ENCODE measurements around the gene UGT2B10. TPM values are rescaled to one million over a fixed set of nuclear protein-coding genes. Genes with fewer than 3 reads are reported as not detected.

Gene UGT2B10
- total RNA-seq, 1 experiment from 2014 or later, result 0.27 TPM

DNA sequence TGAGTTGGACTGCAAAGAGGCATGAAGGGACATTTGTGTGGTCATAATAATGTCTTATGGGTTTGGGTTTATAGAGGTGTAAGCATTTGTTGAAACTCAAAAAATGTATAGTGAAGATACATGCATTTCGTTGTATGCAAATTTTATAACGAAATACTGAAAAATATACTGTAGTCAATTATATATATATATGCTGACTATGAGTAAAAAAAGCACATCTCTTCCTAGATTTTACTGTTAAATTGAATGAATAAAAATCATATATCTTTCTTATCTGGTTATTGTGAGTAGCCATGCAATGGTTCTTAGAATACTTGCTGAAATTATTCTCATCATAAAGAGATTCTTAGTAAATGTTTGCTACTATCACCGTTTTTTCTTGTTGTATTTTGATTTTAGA is 34.5 kb downstream of the UGT2B10 start:
- Histone ChIP-seq H3K4me3 (replicated peaks in 1 of 2; ENCODE audit: low read depth in 1 of 2, low read length in 2 of 2) (no peak overlapping the region), H3K36me3 (ENCODE audit: control insufficient read depth in 1 of 2, insufficient read depth in 2 of 2, low read length in 2 of 2) (no peaks in the 10 kb centered on the region), H3K9me3 (ENCODE audit: control insufficient read depth in 1 of 2, insufficient read depth in 1 of 2, low read depth in 1 of 2, low read length in 2 of 2) (no peaks in the 10 kb centered on the region; a peak in 1 of 4 replicates), H3K27me3 (ENCODE audit: insufficient read depth, low read length) (no peaks in the 10 kb centered on the region), H3K4me1 (ENCODE audit: control insufficient read depth in 1 of 2, insufficient read depth in 2 of 2, low read length in 2 of 2) (no peaks in the 10 kb centered on the region), H3K9me2 (ENCODE audit: insufficient read depth) (no peaks in the 10 kb centered on the region), H4K20me1 (ENCODE audit: insufficient read depth) (no peaks in the 10 kb centered on the region), H3K9ac (ENCODE audit: low read length) (no peak overlapping the region), H2AFZ (ENCODE audit: low read depth, low read length, poor library complexity, severe bottlenecking) (no peak overlapping the region), H3K27ac (ENCODE audit: low read depth, low read length) (no peak overlapping the region), H3K4me2 (ENCODE audit: low read length) (no peak overlapping the region), H3K79me2 (ENCODE audit: insufficient read depth, low read length) (no peaks in the 10 kb centered on the region)
- DNase-seq (ENCODE audit: low read depth, low spot score), result no peak
- ATAC-seq, result no peak
- no TSS peak for BruUV-seq (replicated peaks)
- ChIA-PET RAD21 (ENCODE audit: low non-redundant PET in 1 of 2, low total read pairs in 2 of 2, uncharacterized antibody in 2 of 2, unreplicated experiment in 2 of 2) (no interaction called here), CTCF (no interaction called here), POLR2A (no interaction called here)
- TF ChIP-seq YY1 (IDR thresholded peaks at IDR 0.05; ENCODE audit: extremely low read depth, insufficient replicate concordance, low read depth, low read length) (no peak), FOSL1 (IDR thresholded peaks at IDR 0.05; ENCODE audit: low read depth) (no peak), CBX3 (IDR thresholded peaks at IDR 0.05; ENCODE audit: low read depth) (no peak), EZH2phosphoT487 (IDR thresholded peaks at IDR 0.05; ENCODE audit: borderline replicate concordance) (no peak), CEBPB (IDR thresholded peaks at IDR 0.05; ENCODE audit: low read depth) (no peak)
- intact Hi-C loops (cut with micrococcal nuclease), result no loop called here

GRCh38 chr4:68855771-68856170 is 40.0 kb downstream of the UGT2B10 start:
- ATAC-seq (no peak), DNase-seq (ENCODE audit: low read depth, low spot score) (no peak)
- no peak overlapping the region for H3K27ac ChIP-seq (ENCODE audit: low read depth, low read length)
- H3K4me3 ChIP-seq (replicated peaks in 1 of 2; ENCODE audit: low read depth in 1 of 2, low read length in 2 of 2), result no peak overlapping the region
- H3K9me3 ChIP-seq (ENCODE audit: control insufficient read depth in 1 of 2, insufficient read depth in 1 of 2, low read depth in 1 of 2, low read length in 2 of 2), result no peaks in the 10 kb centered on the region
- no peaks in the 10 kb centered on the region for H3K9me2 ChIP-seq (ENCODE audit: insufficient read depth)
- ChIA-PET CTCF (no interaction called here), RAD21 (ENCODE audit: low non-redundant PET in 1 of 2, low total read pairs in 2 of 2, uncharacterized antibody in 2 of 2, unreplicated experiment in 2 of 2) (no interaction called here), POLR2A (interaction anchor here (0.6 kb wide), 1 partner anchor 38 kb away, joined by 3 read pairs; no protein-coding TSS in a partner anchor)
- intact Hi-C loops (cut with micrococcal nuclease), result no loop called here
- no peaks in the 10 kb centered on the region for H3K36me3 ChIP-seq (ENCODE audit: control insufficient read depth in 1 of 2, insufficient read depth in 2 of 2, low read length in 2 of 2)
- H3K4me2 ChIP-seq (ENCODE audit: low read length), result no peak overlapping the region
- no peaks in the 10 kb centered on the region for H3K79me2 ChIP-seq (ENCODE audit: insufficient read depth, low read length)
- no TSS peak for BruUV-seq (replicated peaks)
- TF ChIP-seq EZH2 (IDR thresholded peaks at IDR 0.05) (no peak), ZNF274 (IDR thresholded peaks at IDR 0.05; ENCODE audit: low read depth, low read length) (no peak)
- no peaks in the 10 kb centered on the region for H4K20me1 ChIP-seq (ENCODE audit: insufficient read depth)
- H3K4me1 ChIP-seq (ENCODE audit: control insufficient read depth in 1 of 2, insufficient read depth in 2 of 2, low read length in 2 of 2), result no peaks in the 10 kb centered on the region
- no peaks in the 10 kb centered on the region for H3K27me3 ChIP-seq (ENCODE audit: insufficient read depth, low read length)
- H2AFZ ChIP-seq (ENCODE audit: low read depth, low read length, poor library complexity, severe bottlenecking), result no peak overlapping the region
- no peak overlapping the region for H3K9ac ChIP-seq (ENCODE audit: low read length)

Measured in HCT116 (cell line).